Measurements from ENCODE around the gene CRIP3.

CRIP3 gene

GRCh38 chr6:43286980-43287716, 21.5 kb downstream of the CRIP3 start:
- no peak for DNase-seq

- no peak for DNase-seq
Observed at GRCh38 chr6:43286456-43286979, 22.1 kb downstream of the CRIP3 start.

- DNase-seq: no peak
Observed at GRCh38 chr6:43285832-43286231, 22.8 kb downstream of the CRIP3 start.

GRCh38 chr6:43284991-43285781, 23.4 kb downstream of the CRIP3 start:
- DNase-seq: no peak

GRCh38 chr6:43283905-43284304, 24.7 kb downstream of the CRIP3 start:
- no peak for DNase-seq

GRCh38 chr6:43283514-43283901, 25.1 kb downstream of the CRIP3 start:
- DNase-seq: no peak

GRCh38 chr6:43282636-43283513, 25.8 kb downstream of the CRIP3 start:
- no peak for DNase-seq

- DNase-seq: no peak
Observed at GRCh38 chr6:43282060-43282459, 26.6 kb downstream of the CRIP3 start.

GRCh38 chr6:43280234-43280633, 28.4 kb downstream of the CRIP3 start:
- no peak for DNase-seq

GRCh38 chr6:43278524-43279078, 30.0 kb downstream of the CRIP3 start:
- DNase-seq: no peak

GRCh38 chr6:43277643-43278523, 30.7 kb downstream of the CRIP3 start:
- DNase-seq: no peak

GRCh38 chr6:43277306-43277642, 31.4 kb downstream of the CRIP3 start:
- DNase-seq: no peak

GRCh38 chr6:43276577-43277305, 31.9 kb downstream of the CRIP3 start:
- no peak for DNase-seq

- no peak for DNase-seq
Observed at GRCh38 chr6:43275801-43276576, 32.6 kb downstream of the CRIP3 start.

GRCh38 chr6:43274916-43275597, 33.6 kb downstream of the CRIP3 start:
- no peak for DNase-seq

GRCh38 chr6:43274127-43274915, 34.3 kb downstream of the CRIP3 start:
- DNase-seq: no peak

GRCh38 chr6:43273707-43274106, 34.9 kb downstream of the CRIP3 start:
- no peak for DNase-seq

- DNase-seq: no peak
Observed at GRCh38 chr6:43271944-43272343, 36.7 kb downstream of the CRIP3 start.

All from NCI-H446 (cell line).